GM12878 (cell line): ENCODE measurements around the gene PPL. TPM values are rescaled to one million over a fixed set of nuclear protein-coding genes. Genes with fewer than 3 reads are reported as not detected.

Experiments
- ATAC-seq: fragments of 200-7000 bp; cut with Tn5 transposase; 3 replicates; pipeline ENCODE4 v1.9.1; 2020; ENCODE audit warnings: mild to moderate bottlenecking, moderate library complexity
- BruUV-seq: library from RNA; stranded (reverse); fragments of 400-500 nt; replicated peaks from 2 replicates; lab custom pipeline; 2021; lab: Mats Ljungman, UMichigan
- CTCF ChIA-PET: fragments of 300-600 bp; sonication (Branson Sonifier 250); formaldehyde crosslinking; extraction: SDS; loops from one replicate; lab custom pipeline; 2021; ENCODE audit warnings: inconsistent platforms; lab: Yijun Ruan, JAX
- POLR2A ChIA-PET: fragments of 350-600 bp; formaldehyde crosslinking; extraction: SDS; loops from one replicate; lab custom pipeline; 2021; ENCODE audit warnings: inconsistent platforms; lab: Charles Lee
- RAD21 ChIA-PET: fragments of 300-600 bp; sonication (Branson Sonifier 250); formaldehyde crosslinking; loops from one replicate; lab custom pipeline; 2023; ENCODE audit warnings: antibody characterized with exemption; ENCODE audit not compliant: unreplicated experiment; lab: Charles Lee
- SMC1A ChIA-PET: fragments of 300-600 bp; sonication (Branson Sonifier 250); formaldehyde crosslinking; loops from one replicate; lab custom pipeline; 2023; ENCODE audit not compliant: unreplicated experiment, uncharacterized antibody; lab: Charles Lee
- DNase-seq: peaks from one replicate; pipeline ENCODE4 v3.0.0-alpha.2; 2011; ENCODE audit warnings: low read depth, low spot score
- FAIRE-seq: peaks from 3 replicates; lab custom pipeline; 2011; peaks lifted over from hg19 to GRCh38; lab: Jason Lieb, UNC
- H2AFZ ChIP-seq: 2 replicates; pipeline ENCODE4 v1.6.0; 2011; ENCODE audit warnings: low read depth, low read length, control low read depth; ENCODE audit not compliant: control insufficient read depth
- H3K27ac ChIP-seq: 2 replicates; pipeline ENCODE4 v1.5.1; 2011; ENCODE audit warnings: control low read depth; ENCODE audit not compliant: control insufficient read depth, insufficient read depth
- H3K27me3 ChIP-seq, 2 experiments: replicated peaks in 1 of 2; 2 replicates each; pipeline versions ENCODE4 v1.6.0 to v1.6.1; 2011; ENCODE audit warnings: low read length in 1 of 2; ENCODE audit not compliant: control insufficient read depth in 2 of 2, insufficient read depth in 2 of 2
- H3K36me3 ChIP-seq, 2 experiments: 2 replicates each; pipeline ENCODE4 v1.5.1; 2011; ENCODE audit warnings: low read length in 1 of 2; ENCODE audit not compliant: control insufficient read depth in 2 of 2, insufficient read depth in 2 of 2
- H3K4me1 ChIP-seq: 2 replicates; pipeline ENCODE4 v1.6.1; 2011; ENCODE audit warnings: mild to moderate bottlenecking, low read length, moderate library complexity, mixed read lengths; ENCODE audit not compliant: control insufficient read depth, insufficient read depth
- H3K4me2 ChIP-seq: 2 replicates; pipeline ENCODE4 v1.6.0; 2011; ENCODE audit warnings: control low read depth; ENCODE audit not compliant: control insufficient read depth, insufficient read depth
- H3K4me3 ChIP-seq: fragments of 200-600 bp; sonication (generic); 2 replicates; pipeline ENCODE4 v1.5.1; 2016
- H3K79me2 ChIP-seq: 2 replicates; pipeline ENCODE4 v1.6.0; 2011; ENCODE audit warnings: low read length; ENCODE audit not compliant: control insufficient read depth, insufficient read depth
- H3K9ac ChIP-seq: 2 replicates; pipeline ENCODE4 v1.8.0; 2011; ENCODE audit warnings: low read length, control low read depth, mixed read lengths; ENCODE audit not compliant: control insufficient read depth, insufficient read depth
- H3K9me3 ChIP-seq: replicated peaks from 3 replicates; pipeline ENCODE4 v1.5.1; 2011; ENCODE audit warnings: mild to moderate bottlenecking, low read length; ENCODE audit not compliant: control insufficient read depth, insufficient read depth
- H4K20me1 ChIP-seq: 2 replicates; pipeline ENCODE4 v1.6.0; 2011; ENCODE audit not compliant: control insufficient read depth, insufficient read depth
- CBX5 ChIP-seq: sonication (generic); IDR thresholded peaks from 2 replicates; pipeline ENCODE4 v1.6.1; 2016; ENCODE audit warnings: low read depth, moderate library complexity, mild to moderate bottlenecking, inconsistent platforms
- CHD4 ChIP-seq: fragments of 200-600 bp; sonication (generic); IDR thresholded peaks from 2 replicates; pipeline ENCODE4 v1.6.1; 2016; ENCODE audit warnings: mild to moderate bottlenecking
- HCFC1 ChIP-seq: fragments of 150-350 bp; IDR thresholded peaks from 2 replicates; pipeline ENCODE4 v1.6.1; 2014; ENCODE audit warnings: low read length
- IKZF2 ChIP-seq, 2 experiments: fragments of 450-650 bp; IDR thresholded peaks; 2 replicates each; pipeline ENCODE4 v1.6.1; 2017; ENCODE audit warnings: mild to moderate bottlenecking in 2 of 2, moderate library complexity in 2 of 2
- JUND ChIP-seq: IDR thresholded peaks from 2 replicates; pipeline ENCODE4 v1.6.1; 2012; ENCODE audit warnings: low read depth, mild to moderate bottlenecking, low read length, improper control_type of control experiment, moderate library complexity
- MEF2A ChIP-seq: IDR thresholded peaks from 2 replicates; pipeline ENCODE4 v1.6.1; 2011; ENCODE audit warnings: low read depth, mild to moderate bottlenecking, low read length, moderate library complexity; ENCODE audit not compliant: insufficient read depth
- MTA3 ChIP-seq: IDR thresholded peaks from 2 replicates; pipeline ENCODE4 v1.6.1; 2012; ENCODE audit warnings: low read length, inconsistent platforms, borderline replicate concordance
- NFYA ChIP-seq: IDR thresholded peaks from 2 replicates; pipeline ENCODE4 v1.6.1; 2011; ENCODE audit warnings: low read depth, mild to moderate bottlenecking, low read length, improper control_type of control experiment, borderline replicate concordance
- NR2C2 ChIP-seq: IDR thresholded peaks from 2 replicates; pipeline ENCODE4 v1.6.1; 2011; ENCODE audit warnings: borderline replicate concordance, low read depth; ENCODE audit not compliant: control insufficient read depth, insufficient read length
- POLR2A ChIP-seq: IDR thresholded peaks from 2 replicates; pipeline ENCODE4 v1.6.1; 2011; ENCODE audit warnings: low read depth, mild to moderate bottlenecking, low read length
- RBBP5 ChIP-seq: fragments of 200-600 bp; sonication (generic); conservative IDR thresholded peaks from 2 replicates; pipeline ENCODE4 v1.6.1; 2016
- RFX5 ChIP-seq: IDR thresholded peaks from 2 replicates; pipeline ENCODE4 v1.6.1; 2011; ENCODE audit warnings: low read depth, low read length, improper control_type of control experiment
- SKIL ChIP-seq: fragments of 450-650 bp; IDR thresholded peaks from 2 replicates; pipeline ENCODE4 v1.6.1; 2017; ENCODE audit warnings: mild to moderate bottlenecking, low read depth, inconsistent platforms; ENCODE audit not compliant: poor library complexity, severe bottlenecking
- SP1 ChIP-seq: IDR thresholded peaks from one replicate; pipeline ENCODE4 v1.6.1; 2011; ENCODE audit warnings: low read depth, low read length
- SPI1 ChIP-seq: IDR thresholded peaks from 2 replicates; pipeline ENCODE4 v1.6.1; 2011; ENCODE audit warnings: low read depth, mild to moderate bottlenecking, low read length, moderate library complexity, borderline replicate concordance; ENCODE audit not compliant: insufficient read depth
- SUZ12 ChIP-seq: fragments of 200-600 bp; sonication (generic); IDR thresholded peaks from one replicate; pipeline ENCODE4 v1.6.1; 2018; ENCODE audit warnings: antibody characterized with exemption, mild to moderate bottlenecking; ENCODE audit not compliant: unreplicated experiment
- TARDBP ChIP-seq: IDR thresholded peaks from 2 replicates; pipeline ENCODE4 v1.6.1; 2016; ENCODE audit warnings: borderline replicate concordance
- ZNF274 ChIP-seq: IDR thresholded peaks from one replicate; pipeline ENCODE4 v1.8.0; 2011; ENCODE audit not compliant: insufficient read length, insufficient read depth
- ZNF622 ChIP-seq: fragments of 450-650 bp; IDR thresholded peaks from 2 replicates; pipeline ENCODE4 v1.6.1; 2017; ENCODE audit warnings: mild to moderate bottlenecking, inconsistent platforms
- WGBS: methylation state at CpG from one replicate; pipeline ENCODE4 v1.1.6; 2016; ENCODE audit warnings: low lambda C conversion rate; ENCODE audit not compliant: insufficient replicate concordance, insufficient coverage; ENCODE audit errors: missing lambda C conversion rate; 5-methylcytosine and 5-hydroxymethylcytosine counted together
- in situ Hi-C: fragments of 300-500 bp; cut with MboI; formaldehyde crosslinking; loops from 9 replicates; pipeline ENCODE4 v1.14.3; 2018; ENCODE audit warnings: mixed read lengths
- intact Hi-C: fragments of 100-400 bp; cut with micrococcal nuclease; formaldehyde crosslinking; loops from one replicate; pipeline ENCODE4 v1.14.2; 2022; ENCODE audit not compliant: unreplicated experiment
- polyA plus RNA-seq, 11 experiments: library from polyadenylated mRNA; depleted of rRNA in 4 of 11; unstranded in 6 of 11; stranded (reverse) in 5 of 11; fragments of >200 nt; fragmentation: Nextera tagmentation in 4 of 11; fragmentation: Illumina TruSeq in 1 of 11; extraction: Ambion mirVana in 4 of 11; extraction: Trizol in 1 of 11; gene quantifications; 1 replicate in 1 of 11; 2 replicates in 10 of 11; pipeline versions ENCODE4 v1.2.1 to v1.2.3, GENCODE V29; 2011 to 2016; ENCODE audit warnings: inconsistent platforms in 2 of 11, missing spikeins in 2 of 11, low read depth in 1 of 11
- total RNA-seq, 4 experiments: library from RNA; depleted of rRNA in 3 of 4; stranded (reverse); fragments of >200 nt in 3 of 4; fragmentation: Illumina TruSeq in 1 of 4; extraction: Trizol in 1 of 4; gene quantifications; 2 replicates each; pipeline versions ENCODE4 v1.2.1 to v1.2.3, GENCODE V29; 2013 to 2021

The PPL gene
- total and polyA plus RNA-seq, 10 of the 15 experiments (the other 5 are each of a cell fraction or from before 2014, with no cell fraction given) = 0.03 to 0.47 (median 0.05) TPM; not detected in 2

- ChIA-PET RAD21 (no interaction called here), CTCF (no interaction called here), SMC1A (no interaction called here), POLR2A (no interaction called here)
- TF ChIP-seq MEF2A = no peak
- no peak for TF ChIP-seq HCFC1
- TF ChIP-seq RBBP5 = no peak
- no peak for TF ChIP-seq SP1
- TF ChIP-seq NFYA = no peak
- FAIRE-seq = no peak
- WGBS = 30% methylated on average over 16 of the region's 19 CpGs
- Histone ChIP-seq H3K27me3 (peaks cover 3 to 12% of the 10 kb centered on the region in 2 experiments; a peak in 3 of 4 replicates), H3K9ac (no peak overlapping the region), H2AFZ (no peak overlapping the region), H3K4me3 (no peak overlapping the region), H4K20me1 (no peaks in the 10 kb centered on the region; the same call in 1 of the 2 replicates), H3K36me3 (no peaks in the 10 kb centered on the region), H3K9me3 (no peaks in the 10 kb centered on the region), H3K27ac (no peak overlapping the region), H3K79me2 (no peaks in the 10 kb centered on the region), H3K4me2 (no peak overlapping the region), H3K4me1 (no peaks in the 10 kb centered on the region)
- no peak for ATAC-seq
- intact Hi-C loops (no loop called here), in situ Hi-C loops (no loop called here)
- no TSS peak for BruUV-seq
- DNase-seq = no peak
Observed at GRCh38 chr16:4935241-4935855, 1.6 kb downstream of the PPL start.

GRCh38 chr16:4934591-4934990 is 2.4 kb downstream of the PPL start:
- intact Hi-C loops = no loop called here
- RAD21 ChIA-PET = no interaction called here
- no peak overlapping the region for H3K4me3 ChIP-seq
- no peak overlapping the region for H2AFZ ChIP-seq
- no peak overlapping the region for H3K9ac ChIP-seq
- CTCF ChIA-PET = no interaction called here
- in situ Hi-C loops = no loop called here
- peaks cover 3 to 12% of the 10 kb centered on the region in 2 experiments; a peak in 3 of 4 replicates for H3K27me3 ChIP-seq
- H3K27ac ChIP-seq = no peak overlapping the region
- H4K20me1 ChIP-seq = no peaks in the 10 kb centered on the region; the same call in 1 of the 2 replicates
- H3K9me3 ChIP-seq = no peaks in the 10 kb centered on the region
- DNase-seq = no peak
- FAIRE-seq = no peak
- no peaks in the 10 kb centered on the region for H3K4me1 ChIP-seq
- BruUV-seq = no TSS peak
- SMC1A ChIA-PET = no interaction called here
- no peaks in the 10 kb centered on the region for H3K79me2 ChIP-seq
- POLR2A ChIA-PET = no interaction called here
- no peak for ATAC-seq
- no peaks in the 10 kb centered on the region for H3K36me3 ChIP-seq
- 47% methylated on average over 6 of the region's 6 CpGs for WGBS
- H3K4me2 ChIP-seq = no peak overlapping the region
- TF ChIP-seq RFX5 (no peak), TARDBP (no peak), SUZ12 (no peak), CHD4 (no peak), POLR2A (no peak), NR2C2 (no peak), SPI1 (no peak), CBX5 (no peak), ZNF622 (no peak), JUND (no peak), SKIL (no peak), ZNF274 (no peak), IKZF2 (IDR thresholded peaks at IDR 0.05) (no peak), MTA3 (no peak)
